GM19328 (cell line): ENCODE results near the gene E2F4.

Experiments
- ATAC-seq: cut with Tn5 transposase; IDR thresholded peaks from one replicate; pipeline ENCODE4 v1.9.1; 2021; ENCODE audit warnings: mild to moderate bottlenecking, moderate library complexity; ENCODE audit not compliant: unreplicated experiment

E2F4 gene

DNA sequence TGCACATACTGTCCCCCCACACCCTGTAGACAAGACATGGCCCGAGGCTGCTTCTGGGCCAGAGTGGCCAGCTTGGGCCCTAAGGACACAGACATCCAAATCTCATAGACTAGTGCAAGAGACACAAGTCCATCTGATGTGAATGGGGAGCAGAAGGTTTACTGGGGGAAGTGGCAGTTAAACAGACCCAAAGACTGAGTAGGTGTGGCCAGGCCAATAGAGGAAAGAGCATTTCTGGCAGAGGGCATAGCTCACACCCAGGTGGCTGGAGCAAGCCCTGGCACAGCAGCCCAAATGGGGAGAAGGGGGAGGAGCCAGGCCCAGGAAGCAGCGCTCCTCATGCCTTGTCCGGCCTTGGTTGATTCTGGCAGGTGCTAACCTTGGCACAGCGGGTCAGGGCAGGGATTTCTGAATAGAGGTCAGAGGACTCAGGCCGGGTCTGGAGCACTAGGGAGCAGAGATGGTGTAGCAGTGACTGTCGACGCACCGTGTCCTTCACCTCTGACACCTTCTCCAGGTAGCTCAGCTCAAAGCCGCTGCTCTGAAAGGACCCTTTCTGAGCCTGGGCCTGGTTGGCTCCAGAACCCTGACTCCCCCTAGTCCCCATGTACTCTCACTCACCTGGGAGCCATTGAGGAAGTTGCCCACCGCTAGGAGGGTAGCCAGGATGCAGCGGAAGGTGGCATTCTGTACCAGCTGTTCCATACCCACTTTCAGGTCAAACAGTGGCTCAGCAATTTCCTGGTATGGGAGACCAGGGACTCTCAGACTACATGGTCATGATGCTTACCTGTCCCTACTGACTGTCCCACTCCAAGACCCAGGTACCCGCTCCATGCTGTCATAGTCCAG lies 39.1 kb downstream of the E2F4 start:
- no peak for ATAC-seq

DNA sequence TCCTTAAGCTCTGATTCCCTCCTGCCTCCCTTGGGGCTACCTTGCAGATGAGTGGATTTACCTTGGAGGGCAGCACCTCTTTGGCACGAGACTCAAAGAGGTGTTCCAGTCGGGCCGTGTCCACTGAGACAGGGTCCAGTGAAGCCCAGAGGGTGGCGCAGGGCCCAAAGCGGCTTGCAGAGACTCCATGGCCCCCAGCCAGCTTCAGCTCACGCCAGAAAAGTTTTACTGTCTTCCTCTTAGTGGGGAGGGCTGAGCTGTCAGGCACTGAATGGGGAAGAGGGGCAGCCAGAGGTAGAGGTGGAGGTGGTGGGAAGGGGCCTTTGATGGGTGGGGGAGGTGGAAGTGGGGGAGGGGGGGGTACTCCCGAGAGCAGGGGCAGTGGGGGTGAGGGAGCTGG lies 41.6 kb downstream of the E2F4 start:
- ATAC-seq: no peak

DNA sequence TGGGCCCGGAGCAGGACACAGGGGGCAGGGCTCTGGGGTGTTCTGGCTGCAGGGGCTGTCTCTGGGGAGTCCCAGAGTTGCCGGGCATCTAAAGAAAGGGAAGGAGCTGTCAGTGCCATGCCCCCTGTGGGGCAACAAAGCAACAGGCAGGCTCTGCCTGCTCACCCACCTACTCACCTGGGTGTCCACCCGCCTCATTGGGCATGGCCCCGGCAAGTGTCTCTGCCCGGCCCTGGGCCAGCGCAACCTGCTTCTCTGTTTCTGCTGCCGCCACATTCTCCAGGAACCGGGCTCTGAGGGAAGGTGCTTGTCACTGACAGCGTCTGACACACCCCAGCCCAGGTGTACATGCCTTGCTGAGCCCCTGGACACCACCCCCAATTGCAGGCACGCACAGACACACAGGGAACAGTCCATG lies 42.2 kb downstream of the E2F4 start:
- no peak for ATAC-seq

DNA sequence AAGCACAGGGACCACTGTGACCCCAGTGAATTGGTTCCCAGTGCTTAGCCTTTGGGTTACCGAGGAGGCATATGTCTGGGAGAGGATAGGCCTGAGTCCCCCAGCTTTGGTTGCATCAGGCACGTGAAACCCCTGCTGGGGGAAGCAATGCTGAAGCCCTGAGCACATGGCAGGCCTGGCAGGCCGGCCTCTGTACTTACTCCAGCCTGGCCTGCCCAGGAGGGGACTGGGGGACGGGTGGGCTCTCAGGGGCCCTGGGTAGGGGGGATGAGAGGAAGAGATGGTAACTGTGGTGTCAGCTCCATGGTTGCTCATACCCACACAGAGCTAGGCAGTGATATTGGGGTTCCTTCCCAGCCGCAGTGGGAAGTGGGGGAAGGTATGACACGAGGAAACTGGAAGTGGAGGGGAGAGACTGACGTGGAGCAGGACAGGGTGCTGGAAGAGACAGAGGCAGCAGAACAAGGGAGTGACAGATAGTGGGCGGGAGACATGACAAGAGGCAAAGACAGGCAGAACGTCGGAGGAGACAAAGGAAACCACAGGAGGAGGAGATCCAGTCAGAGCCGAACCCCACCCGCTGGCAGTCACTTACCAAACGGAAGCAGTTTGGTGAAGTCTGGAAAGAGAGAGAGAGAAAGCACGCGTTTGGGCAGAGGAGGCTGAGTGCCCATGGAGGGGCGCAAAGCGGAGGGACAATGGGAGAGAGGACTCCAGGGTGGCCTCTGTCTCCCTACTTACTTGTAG lies 44.0 kb downstream of the E2F4 start:
- no peak for ATAC-seq

DNA sequence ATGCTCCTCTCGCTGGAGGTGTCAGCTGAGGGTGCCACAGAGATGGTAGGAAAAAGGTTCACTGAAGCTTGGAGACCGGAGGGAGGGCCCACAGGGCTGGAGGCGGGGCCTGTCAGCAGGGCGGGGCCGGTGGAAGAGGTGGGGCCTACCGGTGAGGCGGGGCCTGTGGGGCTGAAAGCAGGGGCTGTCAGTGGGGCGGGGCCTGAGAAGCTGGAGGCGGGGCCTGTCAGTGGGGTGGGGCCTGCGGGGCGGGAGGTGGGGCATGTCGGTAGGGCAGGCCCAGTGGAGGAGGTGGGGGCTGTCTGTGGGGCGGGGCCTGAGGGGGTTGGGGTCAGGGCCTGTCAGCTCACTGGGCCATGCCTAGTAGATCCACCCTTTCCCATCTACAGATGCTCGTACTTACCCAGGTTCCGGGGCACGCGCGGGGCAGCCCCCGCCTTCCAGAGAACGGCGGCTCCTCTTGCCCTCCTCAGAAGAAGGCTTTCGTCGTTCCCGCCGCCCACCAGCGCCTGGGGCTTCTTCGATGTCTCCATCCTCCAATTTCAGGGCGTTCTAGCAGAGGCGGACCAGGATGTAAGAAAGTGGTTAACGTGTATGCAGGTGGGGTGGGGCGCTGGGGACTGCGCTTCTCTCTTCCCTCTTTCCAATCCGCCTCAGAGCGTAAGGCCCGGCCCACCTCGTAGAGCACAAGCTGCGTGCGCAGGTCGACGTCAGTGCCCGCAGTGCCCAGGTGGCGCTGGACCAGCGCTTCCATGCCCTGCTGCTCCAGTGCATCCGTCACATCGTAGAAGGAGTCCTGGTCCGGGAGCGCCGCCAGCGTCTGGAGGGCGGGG lies 44.8 kb downstream of the E2F4 start:
- no peak for ATAC-seq

DNA sequence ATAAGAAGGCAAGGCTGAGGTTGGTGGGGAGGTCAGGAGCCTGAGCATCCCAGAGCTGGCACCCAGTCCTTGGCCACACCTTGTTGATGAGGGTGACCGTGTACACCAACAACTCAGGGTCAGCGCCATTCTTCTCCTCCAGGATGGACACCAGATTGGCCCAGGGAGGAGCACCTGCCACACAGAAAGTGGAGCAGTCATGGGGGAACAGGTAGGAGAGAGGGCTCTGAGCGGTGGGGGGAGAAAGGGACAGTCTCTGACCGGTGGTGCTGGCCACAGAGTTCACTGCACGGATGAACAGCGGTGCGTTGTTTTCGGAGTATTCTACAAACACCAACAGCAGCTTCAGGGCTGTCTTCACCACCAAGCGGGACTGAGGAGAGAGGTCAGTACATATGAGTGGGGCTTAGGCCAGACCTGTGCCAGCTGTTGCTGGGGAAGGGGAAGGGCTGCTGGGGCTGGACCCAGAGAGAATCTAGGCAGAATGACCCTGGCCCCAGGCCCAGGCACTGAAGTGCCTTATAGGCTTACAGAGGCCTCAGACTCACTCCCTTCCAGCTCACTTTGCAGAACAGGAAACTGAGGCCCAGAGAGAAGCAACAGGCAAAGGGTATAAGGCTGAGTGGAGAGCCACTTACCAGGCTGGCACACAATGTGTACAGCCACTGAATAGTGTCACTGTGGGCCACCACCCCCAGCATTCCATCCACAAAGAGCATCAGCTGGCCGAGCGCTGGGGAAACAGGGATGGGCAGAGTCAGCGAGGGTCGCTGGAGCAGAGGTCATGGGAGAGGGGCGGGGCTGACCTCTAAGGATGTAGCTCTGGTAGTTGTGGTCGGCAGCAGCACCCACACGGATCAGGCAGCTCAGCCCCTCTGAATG lies 45.7 kb downstream of the E2F4 start:
- ATAC-seq: no peak

DNA sequence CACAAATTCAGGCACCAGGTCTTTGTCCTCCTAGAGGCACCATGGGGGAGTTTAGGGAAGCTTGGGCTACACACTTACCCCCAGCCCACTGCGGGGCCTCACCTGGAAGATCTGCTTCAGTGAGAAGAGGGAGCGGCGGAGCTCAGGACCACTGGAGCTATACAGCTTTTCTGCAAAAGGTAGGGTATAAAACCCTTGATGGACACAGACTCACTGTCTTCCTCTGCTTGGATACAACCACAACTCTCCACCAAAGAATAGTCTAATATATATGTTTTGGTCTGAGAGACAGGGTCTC lies 46.3 kb downstream of the E2F4 start:
- no peak for ATAC-seq

DNA sequence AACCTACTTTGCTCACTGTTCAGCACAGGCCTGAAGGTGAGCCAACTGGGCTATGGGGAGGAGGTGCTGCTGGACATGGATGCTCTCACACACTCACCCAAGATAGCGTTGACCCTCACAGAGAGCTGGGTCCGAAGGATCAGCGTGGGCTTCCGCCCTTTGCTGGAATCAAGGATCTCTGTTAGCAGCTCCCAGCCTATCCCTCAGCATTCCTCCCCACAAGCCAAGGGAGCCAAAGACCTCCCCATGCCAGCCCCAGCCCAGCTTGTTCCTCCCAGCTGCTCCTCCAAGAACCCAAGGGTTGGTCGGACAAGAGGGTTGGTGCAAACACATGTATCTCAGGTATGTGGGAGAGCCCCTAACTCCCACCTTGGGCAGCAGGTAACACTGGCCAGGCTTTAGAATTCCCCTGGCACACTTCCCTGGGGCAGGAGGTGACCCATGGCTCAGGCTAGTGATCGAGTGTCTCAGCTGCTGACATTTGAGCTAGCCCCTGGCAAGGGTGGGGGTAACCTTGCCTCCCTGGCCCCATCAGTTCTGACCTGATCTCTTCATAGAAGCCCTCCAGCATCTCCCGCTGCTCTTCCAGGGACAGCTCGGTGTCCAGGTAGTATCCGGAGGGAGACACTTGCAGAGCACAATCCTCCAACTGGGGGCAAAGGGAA lies 47.0 kb downstream of the E2F4 start:
- no peak for ATAC-seq

DNA sequence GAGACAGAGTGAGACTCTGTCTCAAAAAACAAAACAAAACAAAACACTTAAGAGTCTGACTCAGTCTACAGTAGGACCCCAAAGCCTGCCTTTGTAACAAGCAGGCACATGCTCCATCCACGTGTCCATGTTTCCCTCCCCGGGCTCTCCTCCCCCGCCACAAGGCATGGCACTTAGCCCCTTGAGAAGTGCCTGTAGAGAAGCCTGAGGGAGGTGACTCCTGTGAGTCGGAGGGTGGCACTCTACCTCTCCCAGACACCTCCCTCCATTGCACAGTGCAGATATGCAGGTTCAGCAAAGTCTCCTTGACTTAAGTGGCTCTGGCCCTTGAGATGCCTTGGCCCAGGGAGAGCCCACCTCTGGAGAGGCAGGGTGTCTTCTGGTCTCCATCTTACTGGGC lies 48.6 kb downstream of the E2F4 start:
- no peak for ATAC-seq

DNA sequence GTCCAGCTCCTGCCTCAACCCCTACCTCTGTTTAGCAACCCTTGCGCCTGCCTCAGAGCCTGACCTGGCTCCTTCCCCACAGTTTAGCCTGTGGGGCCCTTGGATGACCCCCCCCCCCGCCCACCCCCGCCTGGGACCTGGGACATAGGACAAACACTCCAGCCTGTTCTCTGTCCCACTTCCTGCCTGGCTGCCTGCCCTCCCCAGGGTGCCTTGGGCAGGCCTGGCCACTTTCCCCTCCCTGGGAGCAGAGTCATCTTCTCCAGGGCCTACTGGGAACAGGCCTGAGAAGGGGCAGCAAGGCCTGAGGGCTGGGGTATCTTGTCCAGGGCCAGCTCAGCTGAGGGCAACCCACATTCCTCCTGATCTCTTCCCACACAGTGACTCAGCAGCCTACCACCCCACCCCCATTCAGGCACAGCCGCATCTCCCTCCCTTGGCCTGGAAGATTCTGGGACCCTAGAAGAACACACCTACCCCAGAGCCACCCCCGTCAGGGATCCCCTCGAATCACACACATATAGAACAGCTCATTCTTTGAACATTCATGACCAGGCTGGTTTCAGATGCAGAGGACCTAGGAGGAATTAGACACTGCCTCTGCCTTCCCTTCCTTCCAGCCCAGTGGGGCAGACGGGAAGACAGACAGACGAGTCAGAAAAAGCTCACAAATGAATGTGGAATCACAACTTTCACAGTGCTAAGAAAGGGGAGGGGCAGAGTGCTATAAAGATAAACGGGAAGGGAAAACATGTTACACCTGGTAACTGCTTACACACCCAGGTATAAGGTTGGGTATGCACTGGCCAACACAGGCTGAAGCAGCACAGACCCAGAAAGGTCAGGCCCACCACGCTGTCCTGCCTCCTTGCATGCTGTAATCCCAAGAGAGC lies 49.3 kb downstream of the E2F4 start:
- no peak for ATAC-seq

DNA sequence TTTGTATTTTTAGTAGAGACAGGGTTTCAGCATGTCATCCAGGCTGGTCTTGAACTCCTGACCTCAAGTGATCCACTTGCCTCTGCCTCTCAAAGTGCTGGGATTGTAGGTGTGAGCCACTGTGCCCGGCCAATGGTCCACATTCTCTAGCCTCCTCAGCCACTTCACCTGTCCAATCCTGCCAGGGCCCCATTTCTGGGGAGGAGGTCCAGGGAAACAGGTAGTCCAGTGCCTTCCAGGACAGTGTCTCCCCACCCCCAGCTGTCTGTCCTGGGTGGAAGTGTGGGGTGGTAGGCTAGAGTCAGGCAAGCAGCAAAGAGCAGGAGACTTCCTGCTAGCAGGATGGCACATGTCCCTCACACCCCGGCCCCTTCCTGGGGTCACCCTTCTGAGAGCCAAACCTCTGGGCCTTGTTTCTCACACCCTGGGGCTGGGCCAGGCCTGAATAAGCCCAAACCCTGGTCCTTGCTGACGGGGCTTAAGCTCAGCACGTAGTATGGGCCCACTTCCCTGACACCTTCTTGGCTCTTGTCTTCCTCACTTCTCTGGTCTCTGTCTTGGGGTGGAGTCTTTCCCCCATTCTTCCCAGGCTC lies 50.3 kb downstream of the E2F4 start:
- ATAC-seq: no peak

DNA sequence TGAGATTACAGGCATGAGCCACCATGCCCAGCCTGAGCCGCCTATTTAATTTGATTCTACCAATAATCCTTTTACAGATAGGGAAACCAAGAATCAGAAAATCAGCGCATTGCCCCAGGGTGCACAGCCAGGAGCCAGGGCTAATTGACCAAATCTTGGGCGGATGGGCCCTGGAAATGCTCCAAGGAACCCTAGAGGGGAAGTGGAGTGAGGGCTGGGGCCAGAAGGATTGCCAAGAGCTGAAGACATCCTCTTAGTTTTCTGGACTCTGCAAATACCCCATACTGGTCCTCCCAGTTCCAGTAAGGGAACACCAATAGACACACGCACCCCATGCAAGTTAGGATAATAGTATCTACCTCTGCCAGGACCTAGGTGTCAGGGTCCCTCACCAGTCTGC lies 51.5 kb downstream of the E2F4 start:
- no peak for ATAC-seq

DNA sequence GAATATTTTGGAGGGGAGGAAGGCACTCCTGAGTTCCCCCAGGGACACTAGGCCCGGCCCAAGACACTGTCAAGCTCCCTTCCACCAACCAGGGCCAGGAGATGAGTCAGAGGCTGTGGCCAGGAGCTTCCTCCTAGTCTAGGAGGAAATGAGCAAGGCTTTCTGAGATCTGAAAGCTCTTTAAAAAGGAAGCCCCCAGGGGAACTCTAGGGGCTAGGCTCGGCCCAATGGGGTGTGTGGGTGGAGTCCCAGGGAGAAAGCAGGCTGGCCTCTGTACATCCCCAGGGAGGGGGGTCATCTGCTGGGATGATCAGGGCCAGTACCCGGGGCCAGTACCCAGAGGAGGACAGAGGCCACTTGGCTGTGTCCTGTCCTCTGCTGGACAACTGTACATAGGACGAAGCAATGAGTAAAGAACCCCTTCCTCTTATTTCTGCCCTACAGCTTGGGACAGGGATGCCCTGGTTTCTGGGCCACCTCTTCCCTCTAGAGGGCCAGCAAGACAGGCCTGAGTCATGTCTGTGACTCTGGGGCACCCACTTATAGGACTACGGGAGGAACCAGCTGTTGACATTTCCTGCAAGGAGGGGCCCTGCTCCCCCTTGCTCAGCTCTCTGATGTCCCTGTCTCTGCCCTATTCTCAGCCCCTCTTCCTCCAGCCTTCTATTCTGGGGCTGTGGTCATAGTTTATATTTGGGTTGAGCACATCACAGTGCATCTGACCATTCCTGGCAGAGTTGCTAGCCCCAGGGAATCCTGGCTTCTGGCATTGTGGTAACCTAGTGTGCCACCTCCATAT lies 52.6 kb downstream of the E2F4 start:
- ATAC-seq: peak; percentile 36

DNA sequence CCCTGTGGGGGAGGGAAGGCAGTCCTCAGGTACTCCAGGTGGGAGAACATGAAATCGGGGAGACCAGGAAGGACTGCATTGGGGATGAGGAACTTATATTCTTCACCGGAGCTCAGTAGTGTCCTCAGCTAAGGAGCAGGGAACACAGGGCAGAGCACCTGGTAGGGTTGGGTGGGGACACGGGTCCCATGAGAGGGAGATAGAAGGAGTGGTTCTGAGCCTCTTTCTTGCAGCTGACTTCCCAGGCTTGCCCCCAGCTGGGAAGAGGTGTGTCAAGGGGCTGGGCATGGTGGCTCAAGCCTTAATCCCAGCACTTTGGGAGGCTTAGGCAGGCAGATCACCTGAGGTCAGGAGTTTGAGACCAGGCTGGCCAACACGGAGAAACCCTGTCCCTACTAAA lies 53.2 kb downstream of the E2F4 start:
- no peak for ATAC-seq

DNA sequence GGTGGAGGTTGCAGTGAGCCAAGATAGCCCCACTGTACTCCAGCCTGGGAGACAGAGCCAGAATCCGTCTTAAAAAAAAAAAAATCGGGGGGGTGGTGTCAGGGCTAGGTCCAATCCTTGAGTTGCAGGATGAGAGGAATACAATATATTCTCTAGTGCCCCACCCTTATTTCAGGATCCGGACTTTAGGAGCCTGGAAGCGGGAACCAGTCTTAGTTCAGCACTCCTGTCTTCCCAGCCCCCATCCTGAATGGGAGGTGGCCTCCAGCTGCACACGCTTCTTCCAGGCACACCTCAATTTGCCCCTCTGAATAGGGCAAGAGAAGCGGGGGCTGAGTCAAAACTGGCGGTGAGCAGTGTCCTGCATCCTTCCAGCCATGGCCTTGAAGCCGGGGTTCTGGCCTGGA lies 53.7 kb downstream of the E2F4 start:
- ATAC-seq: no peak

DNA sequence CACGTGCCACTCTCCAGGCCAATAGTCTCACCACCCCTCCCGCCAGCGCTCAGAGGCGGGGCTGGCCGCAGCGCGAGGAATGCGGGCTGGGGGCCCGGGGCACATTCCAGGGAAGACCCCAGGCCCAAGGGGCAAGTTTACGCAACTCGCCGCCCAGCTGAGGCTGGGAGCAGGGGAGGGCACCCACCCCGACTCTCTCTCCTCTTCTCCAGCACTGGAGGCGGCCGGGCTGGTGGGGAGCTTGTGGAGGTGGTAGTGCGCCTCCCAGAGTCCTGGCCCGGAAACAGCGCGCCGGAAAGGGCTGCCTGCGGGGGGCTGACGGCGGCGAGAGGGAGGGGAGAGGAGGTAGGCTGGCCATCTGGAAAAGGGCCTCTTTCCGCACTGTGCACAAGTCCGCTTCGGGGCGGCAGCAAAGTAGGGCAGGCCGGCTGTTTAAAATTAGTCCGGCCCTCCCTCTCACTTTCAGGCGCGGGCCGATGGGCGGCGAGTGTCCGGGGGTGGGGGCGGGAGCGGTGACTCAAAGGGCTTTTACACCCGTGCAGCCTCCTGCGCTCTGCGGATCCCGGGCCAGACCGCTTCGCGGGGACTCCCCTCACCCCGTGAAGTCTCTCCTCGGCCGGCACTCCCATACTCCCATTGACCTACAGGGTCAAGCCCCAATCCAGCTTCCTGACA lies 54.3 kb downstream of the E2F4 start:
- ATAC-seq: no peak

DNA sequence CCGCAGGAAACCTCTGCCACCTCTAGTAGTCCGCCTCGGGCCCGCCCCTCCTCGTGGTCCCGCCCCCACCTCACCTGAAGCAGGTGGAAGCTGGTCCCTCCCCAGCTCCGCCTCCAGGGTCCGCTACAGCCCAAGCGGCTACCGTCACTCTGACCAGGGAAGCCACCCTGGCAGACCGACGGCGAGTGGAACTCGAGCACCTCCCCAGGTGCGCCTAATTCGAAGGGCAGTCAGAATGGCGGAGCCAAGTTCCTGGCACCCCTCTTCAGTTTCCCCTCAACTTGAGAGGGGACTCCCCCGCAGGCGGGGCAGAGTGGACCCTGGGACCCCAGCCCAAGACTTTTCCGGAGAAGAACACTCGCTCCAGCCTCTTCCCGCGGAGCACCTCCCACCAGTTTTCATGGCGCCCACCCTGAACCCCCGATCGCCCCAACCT lies 54.8 kb downstream of the E2F4 start:
- ATAC-seq: no peak
